HG03469 (cell line): ENCODE measurements around the gene IGFBP2.

Source experiments
- ATAC-seq: cut with Tn5 transposase; IDR thresholded peaks from one replicate; pipeline ENCODE4 v1.9.1; 2021; ENCODE audit warnings: mild to moderate bottlenecking, moderate library complexity, moderate number of reproducible peaks; ENCODE audit not compliant: unreplicated experiment

IGFBP2 gene

GRCh38 chr2:216615298-216616082 is 17.7 kb upstream of the IGFBP2 start:
- no peak for ATAC-seq

DNA sequence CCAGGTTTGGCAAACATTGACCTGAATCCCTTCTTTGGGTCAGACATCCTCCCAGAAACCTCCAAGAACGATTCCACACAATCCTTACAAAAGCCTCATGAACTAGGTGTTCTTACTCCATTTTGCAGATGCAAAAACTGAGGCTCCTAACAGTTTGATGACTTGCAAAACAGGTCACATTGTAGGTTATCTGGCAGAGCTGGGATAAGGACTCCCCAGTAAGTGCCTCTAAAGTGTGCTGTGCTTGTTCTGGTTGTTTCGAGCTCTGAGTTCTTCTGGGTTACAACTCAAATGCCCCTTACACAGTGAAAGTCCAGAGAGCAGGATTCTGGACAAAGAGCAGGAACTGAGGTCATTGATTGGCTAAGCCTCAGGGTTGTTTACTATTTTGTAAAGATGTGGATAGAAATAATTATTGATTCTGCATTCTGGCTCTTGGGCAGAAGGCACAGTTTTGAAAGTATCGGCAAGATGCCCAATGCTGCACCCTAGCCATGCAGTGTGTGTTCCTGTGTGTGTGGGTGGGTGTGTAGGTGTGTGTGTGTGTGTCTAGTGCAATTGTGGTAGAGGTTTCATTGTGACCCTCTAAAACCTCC is 17.0 kb upstream of the IGFBP2 start:
- no peak for ATAC-seq

GRCh38 chr2:216617159-216617815 is 15.9 kb upstream of the IGFBP2 start:
- ATAC-seq, result no peak

- no peak for ATAC-seq
Observed at GRCh38 chr2:216618785-216619184, 14.4 kb upstream of the IGFBP2 start.

DNA sequence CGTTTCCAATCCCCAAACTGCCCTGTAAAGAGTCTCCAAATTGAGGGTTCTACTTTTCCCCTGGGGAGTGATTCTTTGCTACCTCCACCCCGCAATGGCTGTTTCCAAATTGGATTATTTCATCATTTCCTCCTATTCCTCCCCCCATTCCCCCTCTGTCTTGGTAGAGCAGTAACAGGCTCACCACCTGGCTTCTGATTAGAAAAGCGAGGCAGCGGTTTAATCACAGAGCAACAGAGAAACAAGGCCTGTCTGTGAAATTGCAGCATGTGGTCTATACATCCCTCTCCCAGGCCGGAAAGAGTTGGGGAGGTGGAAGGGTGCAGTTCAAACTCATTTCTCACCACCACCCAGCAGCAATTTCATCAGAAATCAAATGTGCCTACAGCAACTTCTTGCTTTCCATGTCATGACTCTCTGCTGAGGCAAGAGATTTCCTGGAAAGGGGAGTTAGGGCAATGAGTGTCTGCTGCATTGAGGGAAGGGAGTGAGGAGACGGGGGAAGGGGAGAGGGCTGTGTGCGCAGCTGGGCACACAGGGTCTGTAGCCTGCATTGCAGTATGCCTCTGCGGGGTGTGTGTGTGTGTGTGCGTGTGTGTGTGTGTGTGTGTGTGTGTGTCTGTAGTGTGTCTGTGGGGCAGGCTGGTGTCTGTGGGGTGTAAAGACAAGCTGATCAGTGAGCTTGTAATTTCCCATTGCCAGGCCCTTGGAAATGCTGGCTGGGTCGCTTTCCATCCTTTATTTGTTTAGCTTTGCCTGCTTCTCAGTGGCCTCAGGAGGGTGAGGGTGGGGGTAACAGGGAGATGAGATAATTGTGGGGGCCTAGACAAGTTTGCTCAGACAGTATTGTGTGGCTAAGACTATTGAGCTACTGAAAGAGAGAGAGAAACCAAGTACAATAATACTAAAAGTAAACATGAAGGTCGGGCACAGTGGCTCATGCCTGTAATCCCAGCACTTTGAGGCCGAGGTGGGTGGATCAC is 13.5 kb upstream of the IGFBP2 start:
- no peak for ATAC-seq

GRCh38 chr2:216620786-216621185 is 12.4 kb upstream of the IGFBP2 start:
- no peak for ATAC-seq

GRCh38 chr2:216621292-216621691 is 11.9 kb upstream of the IGFBP2 start:
- no peak for ATAC-seq

GRCh38 chr2:216622526-216622925 is 10.7 kb upstream of the IGFBP2 start:
- no peak for ATAC-seq

- no peak for ATAC-seq
Observed at GRCh38 chr2:216624251-216624650, 9.0 kb upstream of the IGFBP2 start.

GRCh38 chr2:216626168-216626874 is 6.9 kb upstream of the IGFBP2 start:
- no peak for ATAC-seq

DNA sequence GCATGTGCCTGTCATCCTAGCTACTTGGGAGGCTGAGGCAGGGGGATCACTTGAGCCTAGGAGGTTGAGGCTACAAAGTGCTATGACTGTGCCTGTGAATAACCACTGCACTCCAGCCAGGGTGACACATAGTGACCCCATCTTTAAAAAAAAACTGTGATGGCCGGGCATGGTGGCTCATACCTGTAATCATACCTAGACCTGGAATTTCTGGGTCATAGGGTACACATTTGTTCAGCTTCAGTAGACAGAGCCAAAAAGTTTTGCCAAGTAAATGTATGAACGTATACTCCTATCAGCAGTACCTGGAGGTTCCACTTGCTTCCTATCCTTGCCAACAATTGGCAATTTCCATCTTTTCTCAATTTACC is 6.4 kb upstream of the IGFBP2 start:
- no peak for ATAC-seq

GRCh38 chr2:216629784-216630183 is 3.4 kb upstream of the IGFBP2 start:
- ATAC-seq, result no peak

DNA sequence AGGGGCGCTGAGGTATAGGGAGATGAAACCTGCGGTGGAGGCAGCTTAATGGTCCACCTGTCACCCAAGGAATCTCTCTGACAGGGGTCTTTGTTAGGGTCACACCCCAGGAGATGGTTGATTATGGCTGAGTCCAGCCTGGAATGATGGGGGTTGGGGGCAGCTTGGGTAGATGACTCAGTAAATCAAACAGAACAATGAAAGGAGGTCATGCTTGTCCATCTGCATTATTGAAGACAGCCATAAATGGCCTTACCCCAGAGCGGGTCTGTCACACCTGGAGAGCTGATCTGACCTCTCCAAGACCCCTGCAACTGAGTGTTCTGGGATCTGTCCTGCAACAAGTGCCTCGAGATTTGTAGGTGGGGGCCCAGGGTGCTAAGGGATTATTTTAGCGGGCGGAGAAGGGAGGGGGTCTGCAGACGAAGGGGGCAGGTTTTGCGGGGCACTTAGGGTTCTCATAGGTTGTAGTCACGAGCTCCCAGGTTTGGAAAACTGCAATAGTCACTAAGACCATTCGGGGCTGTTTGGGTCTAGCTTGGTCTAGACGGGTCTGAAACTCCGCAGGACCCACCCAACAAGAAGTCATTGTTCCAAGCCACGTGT is 771 bp upstream of the IGFBP2 start:
- ATAC-seq, result no peak

DNA sequence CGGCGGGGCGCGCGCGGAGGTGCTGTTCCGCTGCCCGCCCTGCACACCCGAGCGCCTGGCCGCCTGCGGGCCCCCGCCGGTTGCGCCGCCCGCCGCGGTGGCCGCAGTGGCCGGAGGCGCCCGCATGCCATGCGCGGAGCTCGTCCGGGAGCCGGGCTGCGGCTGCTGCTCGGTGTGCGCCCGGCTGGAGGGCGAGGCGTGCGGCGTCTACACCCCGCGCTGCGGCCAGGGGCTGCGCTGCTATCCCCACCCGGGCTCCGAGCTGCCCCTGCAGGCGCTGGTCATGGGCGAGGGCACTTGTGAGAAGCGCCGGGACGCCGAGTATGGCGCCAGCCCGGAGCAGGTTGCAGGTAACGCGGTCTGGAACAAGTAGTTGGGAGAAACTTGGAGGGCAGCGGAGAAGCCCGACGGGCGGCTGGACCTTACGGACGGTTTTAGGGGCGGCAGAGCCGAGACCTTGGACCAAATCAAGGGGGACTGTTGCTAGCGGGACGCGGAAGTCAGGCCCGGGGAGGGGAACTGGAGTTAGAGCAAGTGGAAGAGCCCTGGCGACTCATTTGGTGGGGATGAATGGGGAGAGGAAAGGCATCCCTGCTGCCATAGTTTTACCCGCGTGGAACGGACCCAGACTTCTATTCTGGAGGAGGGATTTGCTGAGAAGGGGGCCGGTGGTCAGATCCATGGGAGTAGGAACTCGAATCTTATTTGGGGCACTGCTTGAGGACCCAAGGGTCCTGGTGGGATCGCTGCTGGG is 573 bp downstream of the IGFBP2 start:
- ATAC-seq, result no peak

DNA sequence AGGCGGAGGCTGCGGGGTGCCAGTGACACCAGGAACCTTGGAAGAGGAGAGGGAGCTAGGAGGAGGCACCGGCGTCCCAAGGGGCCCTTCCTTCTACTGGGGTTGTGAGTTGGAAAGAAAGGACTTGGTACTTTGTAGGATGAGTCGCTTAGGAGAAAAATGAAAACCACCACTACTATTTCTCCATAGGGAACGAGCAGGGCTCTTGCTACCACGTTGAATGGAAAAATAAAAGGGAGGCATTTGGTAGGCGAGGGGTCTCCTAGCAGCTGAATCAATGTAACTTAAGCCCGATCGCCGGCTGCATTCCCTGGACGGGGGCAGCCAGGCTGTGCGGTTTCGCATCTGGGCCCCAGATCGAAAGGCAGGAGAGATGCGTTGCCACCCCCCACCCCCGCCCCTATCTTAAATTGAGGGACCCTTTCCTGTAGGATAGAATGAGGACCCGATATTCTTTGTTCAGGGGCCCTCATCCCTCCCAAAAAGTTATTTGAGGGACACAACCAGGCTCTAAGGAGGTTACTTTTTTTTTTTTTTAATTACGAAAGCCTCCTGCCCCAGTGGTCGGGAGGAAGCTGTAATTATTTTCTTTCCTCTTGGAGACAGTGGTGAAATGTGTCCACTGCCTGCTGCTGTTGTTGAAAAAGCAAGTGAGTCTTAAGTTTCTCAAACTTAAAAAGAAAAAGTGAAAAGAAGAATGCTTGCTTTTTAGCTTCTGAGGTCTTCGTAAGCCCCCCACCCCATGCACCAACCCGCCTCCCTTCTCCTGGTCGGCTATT is 1.3 kb downstream of the IGFBP2 start:
- no peak for ATAC-seq

- ATAC-seq, result no peak
Observed at GRCh38 chr2:216635171-216635570, 2.0 kb downstream of the IGFBP2 start.

DNA sequence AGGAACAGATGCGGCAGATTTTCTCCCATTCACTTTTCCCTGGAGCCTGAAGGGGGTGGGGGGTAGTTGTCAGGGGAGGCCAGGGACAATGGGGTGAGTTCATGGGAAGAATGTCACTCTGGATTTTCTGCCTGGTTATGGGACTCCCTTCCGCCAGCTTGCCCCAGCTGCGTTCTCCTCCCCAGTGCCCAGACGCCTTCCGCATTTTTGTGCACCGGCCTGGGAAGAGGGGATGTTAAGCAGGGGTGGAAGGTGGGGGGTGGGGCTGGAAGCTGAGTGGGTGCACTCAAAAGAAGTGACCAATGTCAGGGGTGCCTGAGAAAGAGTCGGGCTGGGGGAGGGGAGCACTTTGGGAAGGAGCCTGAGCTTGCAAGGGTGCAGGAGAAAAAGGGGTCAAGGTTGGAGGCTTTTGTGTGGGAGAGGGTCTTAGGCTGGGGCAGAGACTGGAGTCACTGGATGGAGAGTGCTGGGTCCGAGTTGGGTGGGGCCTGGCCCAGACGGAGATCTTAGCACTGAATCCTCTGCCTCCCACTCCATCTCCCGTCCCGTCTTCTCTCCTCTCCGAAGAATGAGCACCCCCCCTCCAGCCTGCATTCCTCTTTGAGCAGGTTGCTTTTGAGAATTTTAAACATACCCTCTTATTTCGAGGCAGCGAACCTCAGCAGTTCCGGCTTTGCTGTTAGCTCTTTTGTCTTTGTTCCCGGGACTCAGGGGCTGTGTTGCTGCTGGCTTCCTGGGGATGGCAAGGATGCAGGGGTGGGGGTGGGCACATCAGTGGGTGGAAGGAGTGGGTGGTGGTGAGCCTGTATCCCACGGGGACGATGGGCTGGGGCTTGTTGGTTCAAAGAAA is 2.7 kb downstream of the IGFBP2 start:
- ATAC-seq, result no peak
